K562 (cell line): ENCODE measurements around the gene EFNA1. TPM values are rescaled to one million over a fixed set of nuclear protein-coding genes. Genes with fewer than 3 reads are reported as not detected.

ENCODE experiments used
- BRF1 ChIP-seq: IDR thresholded peaks from 3 replicates; pipeline ENCODE4 v1.6.1; 2011; ENCODE audit warnings: borderline replicate concordance, mild to moderate bottlenecking; ENCODE audit not compliant: insufficient read length; ENCODE audit errors: extremely low read depth
- CBFB ChIP-seq: sonication (generic); formaldehyde crosslinking; IDR thresholded peaks from 2 replicates; pipeline ENCODE4 v1.4.0; 2020; ENCODE audit warnings: mild to moderate bottlenecking, missing genetic modification reagents
- CHD4 ChIP-seq: fragments of 200-600 bp; sonication (generic); IDR thresholded peaks from 3 replicates; pipeline ENCODE4 v1.6.1; 2012; ENCODE audit warnings: low read depth, mild to moderate bottlenecking, mixed read lengths, low read length, inconsistent platforms; ENCODE audit not compliant: insufficient read depth, insufficient replicate concordance, poor library complexity, severe bottlenecking
- CXXC5 ChIP-seq: fragments of 250-450 bp; sonication (Bioruptor Pico); IDR thresholded peaks from 2 replicates; pipeline ENCODE4 v1.8.0; 2022; ENCODE audit warnings: inconsistent platforms, mild to moderate bottlenecking, moderate library complexity
- DDX20 ChIP-seq: fragments of 450-650 bp; IDR thresholded peaks from 2 replicates; pipeline ENCODE4 v1.6.1; 2016; ENCODE audit warnings: missing genetic modification characterization, low read depth, mild to moderate bottlenecking, missing compliant biosample characterization, moderate library complexity
- ELF1 ChIP-seq: fragments of 200-800 bp; sonication (Bioruptor generic); IDR thresholded peaks from 2 replicates; pipeline ENCODE4 v1.6.1; 2016; ENCODE audit warnings: missing genetic modification characterization, missing compliant biosample characterization
- FUS ChIP-seq: fragments of 200-400 bp; formaldehyde crosslinking; optimal IDR thresholded peaks from 2 replicates; pipeline ENCODE3; 2017; ENCODE audit warnings: low read depth, low read length
- KDM1A ChIP-seq, 2 experiments: fragments of 450-650 bp; IDR thresholded peaks; 2 replicates each; pipeline ENCODE4 v1.6.1; 2016; ENCODE audit warnings: mild to moderate bottlenecking in 2 of 2
- LCOR ChIP-seq: sonication (generic); formaldehyde crosslinking; IDR thresholded peaks from 2 replicates; pipeline ENCODE4 v1.8.0; 2022; ENCODE audit warnings: mild to moderate bottlenecking, missing genetic modification reagents
- NCOA2 ChIP-seq, 2 experiments: fragments of 450-650 bp; IDR thresholded peaks; 2 replicates each; pipeline ENCODE4 v1.6.1; 2018; ENCODE audit warnings: mild to moderate bottlenecking in 2 of 2, moderate library complexity in 1 of 2; ENCODE audit not compliant: partially characterized antibody in 2 of 2
- NONO ChIP-seq, 2 experiments: fragments of 200-400 bp in 1 of 2; fragments of 450-650 bp in 1 of 2; formaldehyde crosslinking in 1 of 2; IDR thresholded peaks; 2 replicates each; pipeline ENCODE4 v1.6.1; 2017; ENCODE audit warnings: low read depth in 2 of 2, mild to moderate bottlenecking in 2 of 2, moderate library complexity in 2 of 2, low read length in 1 of 2
- PCBP2 ChIP-seq: fragments of 200-400 bp; formaldehyde crosslinking; IDR thresholded peaks from 2 replicates; pipeline ENCODE4 v1.6.1; 2018; ENCODE audit warnings: low read length, low read depth, mild to moderate bottlenecking, moderate library complexity; ENCODE audit not compliant: poor library complexity, severe bottlenecking
- RBM25 ChIP-seq: fragments of 200-400 bp; formaldehyde crosslinking; IDR thresholded peaks from 2 replicates; pipeline ENCODE4 v1.6.1; 2018; ENCODE audit warnings: low read length, low read depth, moderate library complexity; ENCODE audit not compliant: severe bottlenecking
- SAP30 ChIP-seq: fragments of 200-600 bp; sonication (generic); IDR thresholded peaks from 2 replicates; pipeline ENCODE4 v1.6.1; 2012; ENCODE audit warnings: borderline replicate concordance, low read depth, mild to moderate bottlenecking, moderate library complexity, low read length, control low read depth, inconsistent platforms; ENCODE audit not compliant: insufficient read depth, poor library complexity, severe bottlenecking
- SMAD3 ChIP-seq: fragments of 450-650 bp; formaldehyde crosslinking; conservative IDR thresholded peaks from 2 replicates; pipeline ENCODE4 v1.4.0; 2020; ENCODE audit warnings: mild to moderate bottlenecking
- TEAD2 ChIP-seq: fragments of 450-650 bp; IDR thresholded peaks from 2 replicates; pipeline ENCODE4 v1.6.1; 2016; ENCODE audit warnings: missing genetic modification characterization, control low read depth, missing compliant biosample characterization
- TOE1 ChIP-seq, 2 experiments: fragments of 450-650 bp in 1 of 2; sonication (generic) in 1 of 2; formaldehyde crosslinking in 1 of 2; IDR thresholded peaks; 2 replicates each; pipeline versions ENCODE4 v1.7.1 to v1.8.0; 2016 to 2022; ENCODE audit warnings: borderline replicate concordance in 2 of 2, mild to moderate bottlenecking in 2 of 2, antibody characterized with exemption in 1 of 2, inconsistent platforms in 1 of 2, low read depth in 1 of 2, missing genetic modification reagents in 1 of 2, moderate library complexity in 1 of 2
- XRCC3 ChIP-seq: fragments of 450-650 bp; IDR thresholded peaks from 2 replicates; pipeline ENCODE4 v1.6.1; 2017; ENCODE audit warnings: mild to moderate bottlenecking, moderate library complexity
- YY1 ChIP-seq, 3 experiments: IDR thresholded peaks; 2 replicates each; pipeline ENCODE4 v1.6.1; 2011; ENCODE audit warnings: low read length in 2 of 3, mild to moderate bottlenecking in 2 of 3, moderate library complexity in 2 of 3, borderline replicate concordance in 1 of 3, control low read depth in 1 of 3, low read depth in 1 of 3; ENCODE audit not compliant: insufficient read depth in 3 of 3, insufficient replicate concordance in 2 of 3, control insufficient read depth in 1 of 3, insufficient read length in 1 of 3; ENCODE audit errors: extremely low read depth in 1 of 3
- ZC3H8 ChIP-seq: fragments of 450-650 bp; IDR thresholded peaks from 2 replicates; pipeline ENCODE4 v1.6.1; 2017
- ZNF12 ChIP-seq: sonication (generic); formaldehyde crosslinking; IDR thresholded peaks from 2 replicates; pipeline ENCODE4 v1.4.0; 2020; ENCODE audit warnings: mild to moderate bottlenecking, missing genetic modification reagents
- ZNF197 ChIP-seq: fragments of 200-800 bp; sonication (Bioruptor generic); IDR thresholded peaks from 2 replicates; pipeline ENCODE4 v1.6.1; 2016; ENCODE audit warnings: low read depth, missing genetic modification characterization, missing compliant biosample characterization
- ZSCAN29 ChIP-seq: fragments of 450-650 bp; IDR thresholded peaks from 2 replicates; pipeline ENCODE4 v1.6.1; 2017
- polyA plus RNA-seq, 8 experiments: library from polyadenylated mRNA; depleted of rRNA in 4 of 8; stranded (reverse) in 5 of 8; unstranded in 3 of 8; fragments of >200 nt; fragmentation: Nextera tagmentation in 2 of 8; fragmentation: Illumina TruSeq in 1 of 8; extraction: Ambion mirVana in 2 of 8; extraction: Trizol in 1 of 8; gene quantifications; 2 replicates each; pipeline versions ENCODE4 v1.2.1 to v1.2.3, GENCODE V29; 2011 to 2014; ENCODE audit warnings: inconsistent platforms in 1 of 8, missing spikeins in 1 of 8
- total RNA-seq, 7 experiments: library from RNA; depleted of rRNA in 6 of 7; stranded (reverse); fragments of >200 nt in 6 of 7; fragmentation: Illumina TruSeq in 2 of 7; extraction: Trizol in 2 of 7; gene quantifications; 2 replicates each; pipeline versions ENCODE4 v1.2.1 to v1.2.3, GENCODE V29; 2011 to 2021; ENCODE audit warnings: low replicate concordance in 1 of 7
- TF ChIP-seq, protein P1 (sequence below): sonication (generic); formaldehyde crosslinking; IDR thresholded peaks from 2 replicates; pipeline ENCODE4 v1.9.0; 2022; ENCODE audit warnings: mild to moderate bottlenecking, missing genetic modification reagents

The EFNA1 gene
- total and polyA plus RNA-seq, 9 of the 15 experiments (the other 6 are each of a cell fraction or from before 2014, with no cell fraction given), result 2.1 to 9.3 (median 3.0) TPM

DNA sequence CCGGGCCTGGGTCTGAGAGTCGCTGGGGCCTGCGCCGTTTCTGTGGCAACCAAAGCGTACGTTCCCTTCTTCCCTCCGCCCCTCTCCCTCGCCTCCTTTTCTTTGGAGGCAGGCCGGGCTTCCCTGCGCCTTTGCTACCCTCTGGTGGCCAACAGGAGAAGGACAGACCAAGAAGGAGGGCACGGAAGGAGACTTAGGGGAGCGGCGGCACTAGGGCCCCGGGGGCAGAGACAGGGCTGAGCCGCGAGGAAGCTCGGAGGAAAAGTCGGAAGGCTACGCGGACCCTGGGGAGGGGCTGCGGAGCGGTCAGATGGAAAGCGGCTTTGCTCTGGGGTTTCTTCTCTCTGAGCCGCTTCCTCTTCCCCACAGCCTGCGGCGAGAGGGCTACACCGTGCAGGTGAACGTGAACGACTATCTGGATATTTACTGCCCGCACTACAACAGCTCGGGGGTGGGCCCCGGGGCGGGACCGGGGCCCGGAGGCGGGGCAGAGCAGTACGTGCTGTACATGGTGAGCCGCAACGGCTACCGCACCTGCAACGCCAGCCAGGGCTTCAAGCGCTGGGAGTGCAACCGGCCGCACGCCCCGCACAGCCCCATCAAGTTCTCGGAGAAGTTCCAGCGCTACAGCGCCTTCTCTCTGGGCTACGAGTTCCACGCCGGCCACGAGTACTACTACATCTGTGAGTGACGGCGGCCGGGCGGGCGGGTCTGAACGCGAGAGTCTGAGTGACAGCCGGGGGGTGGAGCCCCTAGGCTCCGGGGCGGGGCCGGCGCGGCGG, 42.8 kb upstream of the EFNA1 start (continued):
- no peak for TF ChIP-seq PCBP2
- TF ChIP-seq YY1 (IDR thresholded peaks at IDR 0.05; ENCODE audit: borderline replicate concordance in 1 of 3, control insufficient read depth in 1 of 3, extremely low read depth in 1 of 3, insufficient read depth in 3 of 3, insufficient read length in 1 of 3, insufficient replicate concordance in 2 of 3, low read depth in 1 of 3, low read length in 2 of 3), result peak in 2 of 3 experiments; percentile 15 to 63
- TF ChIP-seq ZSCAN29, result peak; percentile 96
- no peak for TF ChIP-seq ZC3H8
- no peak for TF ChIP-seq SMAD3 (CRISPR knock-in tag)
- TF ChIP-seq NONO (IDR thresholded peaks at IDR 0.05; ENCODE audit: low read depth in 2 of 2, low read length in 1 of 2), result 0 out of 4 replicates have a peak, but pooled peaks of 1 of the 2 experiments have one; percentile 33
- TF ChIP-seq ZNF197 (CRISPR knock-in tag), result no peak
- TF ChIP-seq FUS, result no peak
- TF ChIP-seq NCOA2 (IDR thresholded peaks at IDR 0.05; ENCODE audit: partially characterized antibody in 2 of 2), result no peak
- peak; percentile 79 for TF ChIP-seq CXXC5
- TF ChIP-seq XRCC3, result no peak
- peak; percentile 73 for TF ChIP-seq SAP30
- no peak for TF ChIP-seq TEAD2
- peak; percentile 94 for TF ChIP-seq TOE1 (IDR thresholded peaks at IDR 0.05; ENCODE audit: borderline replicate concordance)
- TF ChIP-seq TOE1 (CRISPR knock-in tag; IDR thresholded peaks at IDR 0.05; ENCODE audit: borderline replicate concordance, low read depth), result no peak
- TF ChIP-seq, protein P1, sequence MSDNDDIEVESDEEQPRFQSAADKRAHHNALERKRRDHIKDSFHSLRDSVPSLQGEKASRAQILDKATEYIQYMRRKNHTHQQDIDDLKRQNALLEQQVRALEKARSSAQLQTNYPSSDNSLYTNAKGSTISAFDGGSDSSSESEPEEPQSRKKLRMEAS (CRISPR knock-in tag), result peak; percentile 34; the same call in 1 of the 2 replicates
- TF ChIP-seq BRF1, result no peak
- no peak for TF ChIP-seq CHD4
- no peak for TF ChIP-seq DDX20 (tag)
- peak; percentile 95 for TF ChIP-seq LCOR
- TF ChIP-seq RBM25, result no peak
- no peak for TF ChIP-seq ZNF12 (CRISPR knock-in tag)
- TF ChIP-seq ELF1 (tag), result peak; percentile 60
- TF ChIP-seq KDM1A (IDR thresholded peaks at IDR 0.05), result peak in 1 of 2 experiments; percentile 22; a peak in 1 of 4 replicates
- TF ChIP-seq CBFB, result peak; percentile 2; the same call in 1 of the 2 replicates
